ENCODE results near the gene SPAST. TPM values are rescaled to one million over a fixed set of nuclear protein-coding genes. Genes with fewer than 3 reads are reported as not detected.
A peak's percentile ranks its signal among the peaks of the same experiment; 100 is the strongest.
"Not testable (repeated sequence)": the region's sequence is repeated elsewhere in the genome, so short reads cannot be mapped to it uniquely, and the experiment has no call there.

SPAST gene
- total and polyA plus RNA-seq, 2 experiments from 2014 or later = 12.7 to 21.8 TPM

DNA sequence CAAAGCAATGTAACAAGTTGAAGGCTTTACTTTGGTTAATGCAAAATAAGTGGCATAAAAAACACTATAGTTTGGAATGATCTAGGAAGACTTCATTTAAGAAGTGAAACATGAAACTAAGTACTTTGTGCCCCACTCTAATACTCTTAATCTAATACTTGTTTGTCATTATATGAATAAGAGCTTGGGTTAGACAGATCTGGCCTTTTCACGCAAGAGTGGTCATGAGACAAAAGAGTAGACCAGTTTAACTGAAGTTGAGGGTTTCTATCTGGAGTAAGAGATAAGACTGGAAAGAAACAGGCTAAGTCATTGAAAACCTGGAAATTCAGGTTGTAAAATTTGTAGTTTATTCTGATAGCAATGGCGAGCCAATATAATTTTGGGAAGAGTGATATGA is 105.2 kb downstream of the SPAST start:
- no peak overlapping the region for H3K27ac ChIP-seq
- DNase-seq (ENCODE audit: low read depth in 1 of 2, low spot score in 1 of 2) = no peak
- peaks cover 6% of the 10 kb centered on the region for H3K4me1 ChIP-seq (ENCODE audit: low read depth)
- H3K27me3 ChIP-seq = no peaks in the 10 kb centered on the region
- TF ChIP-seq, protein P1, sequence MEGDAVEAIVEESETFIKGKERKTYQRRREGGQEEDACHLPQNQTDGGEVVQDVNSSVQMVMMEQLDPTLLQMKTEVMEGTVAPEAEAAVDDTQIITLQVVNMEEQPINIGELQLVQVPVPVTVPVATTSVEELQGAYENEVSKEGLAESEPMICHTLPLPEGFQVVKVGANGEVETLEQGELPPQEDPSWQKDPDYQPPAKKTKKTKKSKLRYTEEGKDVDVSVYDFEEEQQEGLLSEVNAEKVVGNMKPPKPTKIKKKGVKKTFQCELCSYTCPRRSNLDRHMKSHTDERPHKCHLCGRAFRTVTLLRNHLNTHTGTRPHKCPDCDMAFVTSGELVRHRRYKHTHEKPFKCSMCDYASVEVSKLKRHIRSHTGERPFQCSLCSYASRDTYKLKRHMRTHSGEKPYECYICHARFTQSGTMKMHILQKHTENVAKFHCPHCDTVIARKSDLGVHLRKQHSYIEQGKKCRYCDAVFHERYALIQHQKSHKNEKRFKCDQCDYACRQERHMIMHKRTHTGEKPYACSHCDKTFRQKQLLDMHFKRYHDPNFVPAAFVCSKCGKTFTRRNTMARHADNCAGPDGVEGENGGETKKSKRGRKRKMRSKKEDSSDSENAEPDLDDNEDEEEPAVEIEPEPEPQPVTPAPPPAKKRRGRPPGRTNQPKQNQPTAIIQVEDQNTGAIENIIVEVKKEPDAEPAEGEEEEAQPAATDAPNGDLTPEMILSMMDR (IDR thresholded peaks at IDR 0.05; ENCODE audit: low read depth, low read length) = no peak
- H3K36me3 ChIP-seq = peaks cover under 1% of the 10 kb centered on the region
- no peak overlapping the region for H3K4me3 ChIP-seq
- H3K9me3 ChIP-seq (ENCODE audit: low read depth) = no peaks in the 10 kb centered on the region

DNA sequence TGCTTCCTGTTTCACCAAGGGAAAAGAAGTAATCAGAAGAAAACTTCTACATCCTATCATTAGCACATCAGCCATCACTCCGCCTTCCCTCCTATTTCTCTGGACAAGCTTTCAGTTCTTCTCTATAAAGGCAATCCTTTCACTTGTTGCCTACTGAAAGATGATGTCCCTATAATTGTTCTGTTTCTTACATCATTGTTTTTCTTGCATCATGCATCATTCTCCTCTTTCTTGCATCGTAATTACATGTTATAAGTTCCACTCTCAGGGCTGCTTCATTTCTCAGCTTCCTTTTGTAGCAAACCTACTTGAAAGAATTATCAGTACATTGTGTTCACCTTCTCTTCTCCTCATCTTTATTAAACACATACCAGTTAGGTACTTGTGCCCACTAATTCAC is 109.5 kb downstream of the SPAST start:
- TF ChIP-seq, protein P1 (IDR thresholded peaks at IDR 0.05; ENCODE audit: low read depth, low read length) = no peak
- Histone ChIP-seq H3K27me3 (no peaks in the 10 kb centered on the region), H3K9me3 (ENCODE audit: low read depth) (no peaks in the 10 kb centered on the region), H3K4me3 (no peak overlapping the region), H3K36me3 (peaks cover 19% of the 10 kb centered on the region), H3K4me1 (ENCODE audit: low read depth) (no peaks in the 10 kb centered on the region), H3K27ac (no peak overlapping the region)
- DNase-seq (ENCODE audit: low read depth in 1 of 2, low spot score in 1 of 2) = no peak

DNA sequence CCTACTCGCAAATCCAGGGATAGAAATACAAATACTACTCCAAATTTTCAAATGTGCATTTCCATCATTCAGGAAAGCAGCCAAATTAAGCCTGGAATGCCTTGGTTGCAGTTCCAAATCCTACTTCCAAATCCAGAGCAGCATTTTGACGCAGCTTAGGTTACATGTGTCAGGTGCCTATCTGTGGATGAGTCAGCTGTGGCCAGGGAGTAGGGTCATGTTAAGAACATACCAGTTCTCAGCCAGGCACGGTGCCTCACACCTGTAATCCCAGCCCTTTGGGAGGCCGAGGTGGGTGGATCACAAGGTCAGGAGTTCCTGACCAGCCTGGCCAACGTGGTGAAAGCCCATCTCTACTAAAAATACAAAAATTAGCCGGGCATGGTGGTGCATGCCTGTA is 119.3 kb downstream of the SPAST start:
- TF ChIP-seq, protein P1 (IDR thresholded peaks at IDR 0.05; ENCODE audit: low read depth, low read length) = no peak
- no peaks in the 10 kb centered on the region for H3K9me3 ChIP-seq (ENCODE audit: low read depth)

DNA sequence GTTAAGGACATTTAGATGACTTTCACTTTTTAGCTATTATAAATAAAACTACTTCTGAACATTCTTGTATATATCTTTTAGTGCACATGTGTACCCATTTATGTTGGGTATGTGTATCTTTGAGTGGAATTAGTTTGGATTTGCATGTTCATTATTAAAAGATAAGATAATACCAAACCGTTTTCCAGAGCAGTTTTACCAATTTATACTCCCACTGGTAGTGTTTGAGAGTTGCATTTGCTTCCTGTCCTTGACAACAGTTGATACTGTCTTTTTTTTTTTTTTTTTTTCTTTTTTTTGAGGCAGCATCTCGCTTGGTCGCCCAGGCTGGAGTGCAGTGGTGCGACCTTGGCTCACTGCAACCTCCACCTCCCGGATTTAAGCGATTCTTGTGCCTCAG is 125.7 kb downstream of the SPAST start:
- no peaks in the 10 kb centered on the region for H3K9me3 ChIP-seq (ENCODE audit: low read depth)
- H3K27ac ChIP-seq = no peak overlapping the region
- H3K36me3 ChIP-seq = peaks cover 20% of the 10 kb centered on the region
- DNase-seq (ENCODE audit: low read depth in 1 of 2, low spot score in 1 of 2) = no peak
- H3K27me3 ChIP-seq = no peaks in the 10 kb centered on the region
- TF ChIP-seq, protein P1 (IDR thresholded peaks at IDR 0.05; ENCODE audit: low read depth, low read length) = no peak
- H3K4me1 ChIP-seq (ENCODE audit: low read depth) = no peaks in the 10 kb centered on the region
- H3K4me3 ChIP-seq = no peak overlapping the region

More for the DNA sequence above, 119.3 kb downstream of the SPAST start:
- Histone ChIP-seq H3K4me3 (no peak overlapping the region), H3K27me3 (no peaks in the 10 kb centered on the region), H3K27ac (no peak overlapping the region), H3K36me3 (peaks cover 12% of the 10 kb centered on the region), H3K4me1 (ENCODE audit: low read depth) (no peaks in the 10 kb centered on the region)
- no peak for DNase-seq (ENCODE audit: low read depth in 1 of 2, low spot score in 1 of 2)

DNA sequence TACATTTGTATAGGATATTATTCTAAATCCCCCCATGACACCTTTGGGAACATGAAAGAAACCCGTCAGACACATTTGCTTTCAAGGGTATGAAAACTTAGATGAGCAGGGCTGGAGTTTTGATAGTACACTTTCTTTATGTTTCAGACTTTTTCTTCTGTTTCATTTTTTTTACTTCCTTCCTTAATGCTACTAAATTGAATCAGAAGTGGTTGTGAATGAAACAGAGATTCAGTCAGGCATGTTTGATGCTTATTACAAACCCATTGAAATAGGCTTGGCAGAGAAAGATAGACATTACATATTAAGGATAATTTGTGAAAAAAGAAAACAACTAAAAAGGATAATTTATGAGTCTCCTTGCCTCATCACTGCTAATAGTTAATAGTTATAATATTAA is 129.1 kb downstream of the SPAST start:
- Histone ChIP-seq H3K36me3 (peaks cover 17% of the 10 kb centered on the region), H3K9me3 (ENCODE audit: low read depth) (no peaks in the 10 kb centered on the region), H3K27ac (no peak overlapping the region), H3K4me3 (no peak overlapping the region), H3K27me3 (no peaks in the 10 kb centered on the region), H3K4me1 (ENCODE audit: low read depth) (no peaks in the 10 kb centered on the region)
- TF ChIP-seq, protein P1 (IDR thresholded peaks at IDR 0.05; ENCODE audit: low read depth, low read length) = no peak
- no peak for DNase-seq (ENCODE audit: low read depth in 1 of 2, low spot score in 1 of 2)

DNA sequence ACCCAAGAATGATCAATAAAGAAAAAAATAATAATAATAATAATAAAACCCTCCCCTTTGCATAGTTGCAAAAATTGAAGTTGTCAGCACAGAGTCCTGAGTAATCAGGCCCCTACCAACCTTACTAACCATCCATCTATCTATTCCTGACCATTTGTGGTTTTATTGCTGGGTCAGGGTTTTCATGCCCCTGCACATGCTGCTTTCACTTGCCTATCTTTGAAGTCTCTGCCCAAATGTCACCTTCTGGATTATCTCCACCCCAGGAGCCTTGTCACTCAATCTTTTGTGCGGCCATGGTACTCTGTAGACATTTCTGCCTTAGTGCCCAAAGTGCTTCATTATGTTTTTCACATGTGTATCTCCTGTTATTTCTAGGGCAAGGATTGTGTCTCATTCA is 137.5 kb downstream of the SPAST start:
- TF ChIP-seq, protein P1 (IDR thresholded peaks at IDR 0.05; ENCODE audit: low read depth, low read length) = no peak
- peak overlapping the region; percentile 48 for H3K27ac ChIP-seq
- peaks cover 21% of the 10 kb centered on the region for H3K36me3 ChIP-seq
- no peaks in the 10 kb centered on the region for H3K27me3 ChIP-seq
- no peak overlapping the region for H3K4me3 ChIP-seq
- no peaks in the 10 kb centered on the region for H3K9me3 ChIP-seq (ENCODE audit: low read depth)
- no peaks in the 10 kb centered on the region for H3K4me1 ChIP-seq (ENCODE audit: low read depth)
- no peak for DNase-seq (ENCODE audit: low read depth in 1 of 2, low spot score in 1 of 2)

DNA sequence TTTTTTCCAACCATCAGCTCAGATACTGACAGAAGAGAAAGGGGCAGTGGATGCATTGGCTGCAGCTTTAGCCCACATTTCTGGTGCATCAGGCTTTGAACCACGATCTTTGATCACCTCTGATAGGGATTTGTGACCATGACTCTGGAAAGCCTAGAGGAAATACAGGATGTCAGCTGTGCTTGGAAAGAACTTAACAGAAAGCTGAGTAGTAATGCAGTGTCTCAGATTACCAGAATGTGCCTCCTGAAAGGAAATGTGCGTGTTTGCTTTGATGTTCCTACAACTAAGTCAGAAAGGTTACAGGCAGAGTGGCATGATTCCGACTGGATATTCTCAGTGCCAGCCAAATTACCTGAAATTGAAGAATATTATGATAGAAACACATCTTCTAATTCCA is 140.1 kb downstream of the SPAST start:
- H3K27me3 ChIP-seq; H3K36me3 ChIP-seq; H3K4me3 ChIP-seq; DNase-seq (ENCODE audit: low read depth in 1 of 2, low spot score in 1 of 2); H3K4me1 ChIP-seq (ENCODE audit: low read depth); H3K9me3 ChIP-seq (ENCODE audit: low read depth); H3K27ac ChIP-seq: not testable (repeated sequence)

All from cardiac muscle cell (in vitro differentiated cells and primary cell).